SU-DHL-6 (cell line): ENCODE measurements around the gene THAP5.

Experiments
- H2AFZ ChIP-seq: fragments of 200-600 bp; sonication (generic); 2 replicates; pipeline ENCODE4 v1.6.1; 2014; ENCODE audit warnings: low read depth, mild to moderate bottlenecking, moderate library complexity, mixed read lengths, antibody characterized with exemption, low read length; ENCODE audit not compliant: severe bottlenecking
- H3F3A ChIP-seq: fragments of 200-600 bp; shearing (Covaris generic); 2 replicates; pipeline ENCODE4 v1.6.0; 2016; ENCODE audit warnings: antibody characterized with exemption, mild to moderate bottlenecking; ENCODE audit not compliant: insufficient read depth
- H3K27ac ChIP-seq: fragments of 200-600 bp; sonication (generic); 2 replicates; pipeline ENCODE4 v1.5.1; 2016; ENCODE audit warnings: low read depth, mild to moderate bottlenecking, low read length, moderate library complexity, mixed read lengths
- H3K27me3 ChIP-seq: fragments of 200-600 bp; sonication (generic), shearing (Covaris generic); 2 replicates; pipeline ENCODE4 v1.6.0; 2014; ENCODE audit warnings: mild to moderate bottlenecking, low read length
- H3K36me3 ChIP-seq: fragments of 200-600 bp; sonication (generic); 2 replicates; pipeline ENCODE4 v1.6.1; 2014; ENCODE audit warnings: mild to moderate bottlenecking, low read length, mixed read lengths
- H3K4me2 ChIP-seq: fragments of 300-600, 200-600 bp; shearing (Covaris generic), sonication (generic); 2 replicates; pipeline ENCODE4 v1.6.0; 2014; ENCODE audit warnings: low read length, low read depth, mild to moderate bottlenecking; ENCODE audit not compliant: poor library complexity, severe bottlenecking
- H3K4me3 ChIP-seq: fragments of 200-600 bp; sonication (generic); 2 replicates; pipeline ENCODE4 v1.5.1; 2014; ENCODE audit warnings: antibody characterized with exemption, low read length, mild to moderate bottlenecking, mixed read lengths; ENCODE audit not compliant: insufficient read depth, poor library complexity, severe bottlenecking
- H3K79me2 ChIP-seq: fragments of 200-600 bp; sonication (generic); 2 replicates; pipeline ENCODE4 v1.6.1; 2014; ENCODE audit warnings: mild to moderate bottlenecking, low read length, moderate library complexity; ENCODE audit not compliant: insufficient read depth
- H3K9ac ChIP-seq: fragments of 200-600 bp; sonication (generic); 2 replicates; pipeline ENCODE4 v1.7.0; 2014; ENCODE audit warnings: mild to moderate bottlenecking, low read length
- H3K9me2 ChIP-seq: fragments of 200-600 bp; sonication (generic); replicated peaks from 2 replicates; pipeline ENCODE4 v1.6.1; 2014; ENCODE audit warnings: low read length; ENCODE audit not compliant: insufficient read depth
- H3K9me3 ChIP-seq: fragments of 200-600 bp; sonication (generic); 2 replicates; pipeline ENCODE4 v1.6.1; 2014; ENCODE audit warnings: low read length, mixed read lengths; ENCODE audit not compliant: insufficient read depth
- H4K20me1 ChIP-seq: fragments of 200-600 bp; sonication (generic); 2 replicates; pipeline ENCODE4 v1.6.1; 2014; ENCODE audit warnings: low read depth, mild to moderate bottlenecking, antibody characterized with exemption, low read length, moderate library complexity, mixed read lengths
- CTCF ChIP-seq: fragments of 200-600 bp; sonication (generic); IDR thresholded peaks from one replicate; pipeline ENCODE4 v1.5.1; 2017; ENCODE audit warnings: antibody characterized with exemption, mild to moderate bottlenecking, low read length, moderate library complexity; ENCODE audit not compliant: insufficient read depth, poor library complexity, severe bottlenecking
- EZH2phosphoT487 ChIP-seq: fragments of 200-600 bp; sonication (generic), shearing (Covaris generic); conservative IDR thresholded peaks from 2 replicates; pipeline ENCODE4 v1.6.1; 2018; ENCODE audit warnings: mild to moderate bottlenecking, antibody characterized with exemption, low read length, moderate library complexity, mixed read lengths

Gene THAP5

GRCh38 chr7:108603656-108604306 lies 34.3 kb upstream of the THAP5 start:
- Histone ChIP-seq H3K9ac (no peak overlapping the region), H3K4me3 (no peak overlapping the region), H4K20me1 (no peaks in the 10 kb centered on the region), H3K9me2 (no peaks in the 10 kb centered on the region), H2AFZ (no peak overlapping the region), H3K79me2 (no peaks in the 10 kb centered on the region), H3K36me3 (no peaks in the 10 kb centered on the region), H3K4me2 (no peak overlapping the region), H3K27me3 (no peaks in the 10 kb centered on the region), H3K9me3 (no peaks in the 10 kb centered on the region), H3F3A (no peaks in the 10 kb centered on the region), H3K27ac (no peak overlapping the region)
- TF ChIP-seq CTCF, result no peak
- no peak for TF ChIP-seq EZH2phosphoT487

GRCh38 chr7:108600399-108600798 lies 30.9 kb upstream of the THAP5 start:
- TF ChIP-seq EZH2phosphoT487 (no peak), CTCF (no peak)
- no peaks in the 10 kb centered on the region for H3K9me2 ChIP-seq
- H3K36me3 ChIP-seq, result no peaks in the 10 kb centered on the region
- no peak overlapping the region for H3K27ac ChIP-seq
- H3K9ac ChIP-seq, result no peak overlapping the region
- H3K4me3 ChIP-seq, result no peak overlapping the region
- no peak overlapping the region for H2AFZ ChIP-seq
- H3K27me3 ChIP-seq, result no peaks in the 10 kb centered on the region
- no peaks in the 10 kb centered on the region for H3F3A ChIP-seq
- H3K9me3 ChIP-seq, result no peaks in the 10 kb centered on the region
- H3K4me2 ChIP-seq, result no peak overlapping the region
- H4K20me1 ChIP-seq, result no peaks in the 10 kb centered on the region
- H3K79me2 ChIP-seq, result no peaks in the 10 kb centered on the region

DNA sequence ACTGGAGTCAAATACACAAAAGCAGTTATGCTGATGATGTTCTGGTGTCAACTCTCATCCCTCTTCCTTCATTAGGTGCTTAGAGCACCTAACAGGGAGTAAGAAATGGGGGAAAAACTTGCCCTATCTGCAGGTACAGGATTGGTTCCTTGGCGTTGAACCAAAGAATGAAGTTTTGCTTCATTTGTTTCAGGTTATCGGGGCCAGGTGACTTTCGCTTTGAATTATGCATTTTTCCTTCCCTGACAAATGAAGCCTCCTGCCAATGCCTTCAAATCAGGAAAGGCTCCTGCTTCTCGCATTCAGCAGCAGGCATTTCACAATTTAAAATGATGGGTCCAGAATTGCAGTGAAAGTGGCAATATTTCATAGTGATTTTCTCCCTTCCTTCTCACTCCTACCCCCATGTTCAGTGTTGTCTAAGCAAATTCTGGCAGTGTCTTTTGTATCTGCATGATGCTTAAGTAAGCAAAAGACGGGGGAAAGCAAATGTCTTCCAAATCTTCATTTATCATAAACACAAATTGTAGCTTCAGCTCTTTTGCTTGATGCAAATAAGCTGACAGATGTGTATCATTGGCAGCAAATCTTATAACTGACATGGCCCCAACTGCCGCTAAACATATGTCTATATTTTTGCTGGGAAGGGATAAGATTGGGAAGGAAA lies 29.5 kb upstream of the THAP5 start:
- Histone ChIP-seq H3K79me2 (no peaks in the 10 kb centered on the region), H3K27ac (no peak overlapping the region), H3K9ac (no peak overlapping the region), H3K9me3 (no peaks in the 10 kb centered on the region), H2AFZ (no peak overlapping the region), H3K4me2 (no peak overlapping the region), H3K27me3 (no peaks in the 10 kb centered on the region), H3F3A (no peaks in the 10 kb centered on the region), H4K20me1 (no peaks in the 10 kb centered on the region), H3K36me3 (no peaks in the 10 kb centered on the region), H3K9me2 (no peaks in the 10 kb centered on the region), H3K4me3 (no peak overlapping the region)
- no peak for TF ChIP-seq EZH2phosphoT487
- no peak for TF ChIP-seq CTCF
